ENCODE data around the gene BOK. TPM values are rescaled to one million over a fixed set of nuclear protein-coding genes. Genes with fewer than 3 reads are reported as not detected.
A peak's percentile ranks its signal among the peaks of the same experiment; 100 is the strongest.

BOK gene
- total RNA-seq, 1 donor from 2014 or later: 64.9 TPM

DNA sequence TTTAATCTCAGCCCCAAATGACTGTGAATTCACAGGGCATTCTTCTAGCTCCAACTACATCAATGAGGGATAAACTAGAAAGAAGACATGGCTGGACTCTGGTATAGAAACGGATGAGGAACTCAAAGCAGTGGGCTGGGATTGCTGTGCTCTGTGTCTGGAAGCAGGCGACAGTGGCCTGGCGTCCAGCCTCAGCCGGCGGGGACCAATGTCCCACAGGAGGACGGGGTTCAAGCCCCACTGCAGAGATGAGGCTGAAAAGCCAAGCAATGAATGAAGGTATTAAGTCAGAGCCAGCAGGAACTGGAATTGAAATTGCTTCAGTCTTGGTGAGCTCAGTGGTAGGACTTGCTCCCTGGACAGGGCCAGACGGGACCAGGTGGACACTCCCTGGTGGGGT, 24.3 kb upstream of the BOK start:
- DNase-seq (ENCODE audit: low read depth) (no peak), FAIRE-seq (no peak)
- H2AFZ ChIP-seq (ENCODE audit: low read depth, low read length): no peak overlapping the region
- H3K4me3 Mint-ChIP-seq (ENCODE audit: unreplicated experiment): no peak overlapping the region
- peaks cover 1% of the 10 kb centered on the region for H3K36me3 Mint-ChIP-seq (ENCODE audit: low read depth, unreplicated experiment)
- H3K4me1 ChIP-seq (ENCODE audit: insufficient read depth, low read length): no peaks in the 10 kb centered on the region
- H3K27me3 Mint-ChIP-seq (ENCODE audit: low read depth, unreplicated experiment): peaks cover 42% of the 10 kb centered on the region
- no peak overlapping the region for H3K4me2 ChIP-seq (ENCODE audit: low read length)
- peak overlapping the region; percentile 50 for H3K27ac Mint-ChIP-seq (ENCODE audit: unreplicated experiment)
- H3K27ac ChIP-seq (ENCODE audit: low read depth, low read length): no peak overlapping the region
- H3K4me3 ChIP-seq (ENCODE audit: insufficient read depth, low read depth, low read length): no peak overlapping the region
- no peak overlapping the region for H3K9ac ChIP-seq (ENCODE audit: low read length)
- no peaks in the 10 kb centered on the region for H4K20me1 ChIP-seq (ENCODE audit: insufficient read depth, low read length)
- no peaks in the 10 kb centered on the region for H3K36me3 ChIP-seq (ENCODE audit: insufficient read depth, low read length)
- H3K9me3 Mint-ChIP-seq (ENCODE audit: unreplicated experiment): no peaks in the 10 kb centered on the region
- H3K27me3 ChIP-seq (ENCODE audit: insufficient read depth, low read length): peaks cover 3% of the 10 kb centered on the region
- H3K79me2 ChIP-seq (ENCODE audit: insufficient read depth, low read length): no peaks in the 10 kb centered on the region
- H3K9me3 ChIP-seq (ENCODE audit: insufficient read depth, low read depth, low read length): no peaks in the 10 kb centered on the region
- TF ChIP-seq, protein P1, sequence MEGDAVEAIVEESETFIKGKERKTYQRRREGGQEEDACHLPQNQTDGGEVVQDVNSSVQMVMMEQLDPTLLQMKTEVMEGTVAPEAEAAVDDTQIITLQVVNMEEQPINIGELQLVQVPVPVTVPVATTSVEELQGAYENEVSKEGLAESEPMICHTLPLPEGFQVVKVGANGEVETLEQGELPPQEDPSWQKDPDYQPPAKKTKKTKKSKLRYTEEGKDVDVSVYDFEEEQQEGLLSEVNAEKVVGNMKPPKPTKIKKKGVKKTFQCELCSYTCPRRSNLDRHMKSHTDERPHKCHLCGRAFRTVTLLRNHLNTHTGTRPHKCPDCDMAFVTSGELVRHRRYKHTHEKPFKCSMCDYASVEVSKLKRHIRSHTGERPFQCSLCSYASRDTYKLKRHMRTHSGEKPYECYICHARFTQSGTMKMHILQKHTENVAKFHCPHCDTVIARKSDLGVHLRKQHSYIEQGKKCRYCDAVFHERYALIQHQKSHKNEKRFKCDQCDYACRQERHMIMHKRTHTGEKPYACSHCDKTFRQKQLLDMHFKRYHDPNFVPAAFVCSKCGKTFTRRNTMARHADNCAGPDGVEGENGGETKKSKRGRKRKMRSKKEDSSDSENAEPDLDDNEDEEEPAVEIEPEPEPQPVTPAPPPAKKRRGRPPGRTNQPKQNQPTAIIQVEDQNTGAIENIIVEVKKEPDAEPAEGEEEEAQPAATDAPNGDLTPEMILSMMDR (IDR thresholded peaks at IDR 0.05; ENCODE audit: insufficient read depth, low read depth, low read length): no peak
- no peak for TF ChIP-seq EZH2 (IDR thresholded peaks at IDR 0.05; ENCODE audit: insufficient read depth, low read length)
- H3K4me1 Mint-ChIP-seq (ENCODE audit: low read depth, unreplicated experiment): no peaks in the 10 kb centered on the region

DNA sequence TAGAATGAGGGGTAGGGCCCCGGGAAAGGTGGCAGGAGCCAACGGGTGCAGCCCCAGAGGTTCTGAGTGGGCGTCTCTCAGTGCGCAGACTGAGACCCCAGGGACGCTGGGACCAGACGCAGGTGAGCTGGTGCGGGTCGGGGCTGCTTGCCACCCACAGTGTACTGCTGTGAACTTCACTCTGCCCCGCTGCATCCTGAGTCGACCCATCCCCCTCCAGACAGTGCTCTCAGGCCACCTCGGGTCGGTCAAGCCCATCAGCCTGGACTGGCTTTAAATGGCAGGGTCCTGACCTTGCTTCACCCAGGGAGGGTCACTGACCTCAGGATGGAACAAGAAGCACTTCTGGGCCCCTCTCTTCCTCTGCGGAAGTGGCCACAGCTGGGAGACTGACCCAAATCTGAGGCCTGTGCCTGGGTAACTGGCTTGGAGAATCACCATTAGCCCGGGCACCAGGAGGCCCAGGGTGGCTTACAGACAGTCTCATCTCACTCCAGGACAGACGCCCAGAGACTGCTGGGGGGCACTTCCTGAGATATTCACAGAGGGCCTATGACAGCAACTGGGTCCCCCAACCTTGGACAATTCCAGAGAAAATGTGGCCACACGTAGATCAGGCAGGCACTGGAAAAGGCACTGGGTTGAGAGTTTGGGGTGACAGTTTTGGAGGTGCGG, 23.7 kb upstream of the BOK start:
- no peaks in the 10 kb centered on the region for H3K36me3 ChIP-seq (ENCODE audit: insufficient read depth, low read length)
- no peaks in the 10 kb centered on the region for H4K20me1 ChIP-seq (ENCODE audit: insufficient read depth, low read length)
- H3K4me2 ChIP-seq (ENCODE audit: low read length): no peak overlapping the region
- FAIRE-seq: no peak
- H3K9ac ChIP-seq (ENCODE audit: low read length): no peak overlapping the region
- TF ChIP-seq EZH2 (IDR thresholded peaks at IDR 0.05; ENCODE audit: insufficient read depth, low read length): no peak
- TF ChIP-seq, protein P1 (IDR thresholded peaks at IDR 0.05; ENCODE audit: insufficient read depth, low read depth, low read length): no peak
- DNase-seq (ENCODE audit: low read depth): no peak
- Mint-ChIP-seq H3K36me3 (ENCODE audit: low read depth, unreplicated experiment) (peaks cover 1% of the 10 kb centered on the region), H3K9me3 (ENCODE audit: unreplicated experiment) (no peaks in the 10 kb centered on the region), H3K4me1 (ENCODE audit: low read depth, unreplicated experiment) (no peaks in the 10 kb centered on the region), H3K27me3 (ENCODE audit: low read depth, unreplicated experiment) (peaks cover 42% of the 10 kb centered on the region), H3K4me3 (ENCODE audit: unreplicated experiment) (no peak overlapping the region), H3K27ac (ENCODE audit: unreplicated experiment) (no peak overlapping the region)
- H3K9me3 ChIP-seq (ENCODE audit: insufficient read depth, low read depth, low read length): no peaks in the 10 kb centered on the region
- no peak overlapping the region for H2AFZ ChIP-seq (ENCODE audit: low read depth, low read length)
- H3K27me3 ChIP-seq (ENCODE audit: insufficient read depth, low read length): peaks cover 3% of the 10 kb centered on the region
- no peaks in the 10 kb centered on the region for H3K4me1 ChIP-seq (ENCODE audit: insufficient read depth, low read length)
- no peaks in the 10 kb centered on the region for H3K79me2 ChIP-seq (ENCODE audit: insufficient read depth, low read length)
- H3K4me3 ChIP-seq (ENCODE audit: insufficient read depth, low read depth, low read length): no peak overlapping the region
- H3K27ac ChIP-seq (ENCODE audit: low read depth, low read length): no peak overlapping the region

Data from astrocyte (in vitro differentiated cells and primary cell).